Measurements from ENCODE around the gene DAPK2.
A peak's percentile ranks its signal among the peaks of the same experiment; 100 is the strongest.

The DAPK2 gene

DNA sequence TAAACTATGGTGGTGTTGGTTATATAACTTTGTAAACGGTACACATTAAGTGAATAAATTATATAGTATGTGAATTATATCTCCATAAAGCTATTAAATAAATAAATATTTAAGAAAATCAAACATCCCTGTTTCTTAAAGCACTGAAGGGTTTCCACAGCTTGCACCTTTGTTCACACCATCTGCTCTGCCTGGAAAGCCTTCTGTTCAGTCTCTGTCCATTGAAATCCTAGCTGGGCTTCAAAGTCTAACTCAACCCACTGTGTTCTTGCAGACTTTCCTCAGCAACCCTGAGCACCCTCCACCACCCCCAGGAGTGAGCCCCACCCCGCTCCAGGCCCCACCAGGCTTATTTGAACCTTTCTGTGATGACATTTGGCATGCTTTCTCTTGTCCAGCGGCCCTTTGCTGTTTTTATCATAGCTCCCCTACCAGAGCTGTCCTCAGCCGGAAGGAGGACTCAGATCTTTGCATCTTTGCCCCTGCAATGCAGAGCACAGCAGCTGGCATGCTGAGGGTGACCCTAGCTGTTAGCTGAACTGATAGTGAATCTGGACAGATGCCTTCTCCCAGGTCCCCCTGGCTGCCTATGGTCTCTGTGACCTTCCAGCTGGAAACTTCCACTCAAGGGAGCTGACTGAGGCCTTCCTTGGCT, 105.2 kb downstream of the DAPK2 start:
- no peak for DNase-seq

DNA sequence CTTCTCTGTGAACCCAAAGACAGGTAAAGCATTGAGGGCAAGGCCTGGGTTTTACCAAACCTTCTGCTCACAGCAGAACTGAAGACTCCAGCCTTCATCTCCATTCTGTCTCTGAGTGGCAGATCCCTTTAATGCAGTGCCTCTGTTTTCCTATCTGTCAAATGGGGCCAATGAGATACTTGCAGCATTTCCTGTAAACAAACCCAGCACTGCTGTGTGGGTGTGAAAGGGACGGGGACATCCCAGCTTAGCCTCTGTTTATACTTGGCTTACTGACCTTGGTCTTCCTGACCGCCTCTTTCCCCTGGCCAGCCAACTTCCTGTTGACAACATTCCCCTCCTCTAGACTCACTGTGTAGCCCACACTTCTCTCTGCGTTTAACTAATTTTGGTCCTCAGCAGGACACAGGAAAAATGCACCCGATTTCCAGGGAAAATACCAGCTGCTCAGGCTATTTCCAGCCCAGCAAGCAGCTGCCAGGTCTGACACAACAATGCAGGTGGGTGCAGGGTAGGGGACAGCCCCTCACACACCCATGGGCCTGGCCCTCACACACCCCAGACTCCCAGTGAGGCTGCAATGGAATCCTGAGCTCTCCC, 106.7 kb downstream of the DAPK2 start:
- no peak for DNase-seq

DNA sequence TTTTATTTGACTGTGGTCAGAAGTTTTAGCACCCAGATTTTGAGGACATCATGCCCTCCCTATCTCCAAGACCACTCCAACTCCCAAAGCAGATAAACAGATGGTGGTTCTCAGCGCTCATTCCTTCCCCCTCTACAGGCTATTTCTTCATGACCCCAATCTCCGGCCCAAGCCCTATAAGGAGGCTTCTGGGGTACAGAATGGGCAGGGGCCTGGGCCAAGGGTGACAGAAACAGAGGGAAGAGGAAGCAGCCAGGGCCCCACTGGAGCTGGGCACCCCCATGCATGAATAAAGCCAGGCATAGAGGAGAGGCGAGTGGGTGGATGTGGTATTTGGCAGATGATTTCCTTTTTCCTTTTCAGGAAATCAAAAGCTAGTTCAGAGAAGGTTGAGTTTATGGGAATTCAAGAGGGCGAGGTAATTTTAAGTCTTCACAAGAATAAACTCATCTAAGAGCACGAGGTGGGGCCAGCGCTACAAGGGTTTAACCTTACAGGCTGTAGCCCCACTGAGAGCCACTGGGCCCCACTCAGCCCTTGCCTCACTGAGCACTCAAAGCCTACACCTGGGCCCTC, 107.7 kb downstream of the DAPK2 start:
- DNase-seq: no peak

DNA sequence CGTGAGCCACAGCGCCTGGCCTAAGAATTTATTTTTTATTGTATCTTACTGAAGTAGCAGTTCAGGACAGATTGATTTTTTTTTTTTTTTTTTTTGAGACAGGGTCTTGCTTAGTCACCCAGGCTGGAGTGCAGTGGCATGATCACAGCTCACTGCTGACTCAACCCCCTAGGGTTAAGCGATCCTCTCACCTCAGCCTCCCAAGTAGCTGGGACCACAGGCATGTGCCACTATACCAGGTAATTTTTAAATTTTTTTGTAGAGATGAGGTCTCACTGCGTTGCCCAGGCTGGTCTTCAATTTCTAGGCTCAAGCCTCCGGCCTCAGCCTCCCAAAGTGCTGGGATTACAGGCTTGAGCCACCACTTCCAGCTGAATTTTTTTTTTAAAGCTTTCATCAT, 112.8 kb downstream of the DAPK2 start:
- no peak for DNase-seq

DNA sequence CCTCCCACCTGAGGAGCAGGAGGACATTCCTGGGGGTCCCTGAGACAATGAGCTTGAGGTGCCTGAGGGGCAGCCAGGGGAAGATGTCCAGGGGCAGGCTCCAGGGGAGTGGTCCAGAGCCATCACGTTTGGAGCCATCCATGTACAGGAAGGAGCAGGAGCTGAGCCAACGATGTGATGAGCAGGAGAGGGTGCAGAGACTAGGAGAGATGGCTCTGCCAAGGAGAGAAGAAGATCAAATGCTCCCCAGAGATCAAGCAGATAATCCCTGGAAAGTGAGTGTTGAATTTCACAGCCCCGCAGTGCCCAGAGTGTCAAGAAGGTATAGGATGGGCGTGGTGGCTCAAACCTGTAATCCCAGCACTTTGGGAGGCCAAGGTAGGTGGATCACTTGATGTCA, 114.7 kb downstream of the DAPK2 start:
- no peak for DNase-seq

DNA sequence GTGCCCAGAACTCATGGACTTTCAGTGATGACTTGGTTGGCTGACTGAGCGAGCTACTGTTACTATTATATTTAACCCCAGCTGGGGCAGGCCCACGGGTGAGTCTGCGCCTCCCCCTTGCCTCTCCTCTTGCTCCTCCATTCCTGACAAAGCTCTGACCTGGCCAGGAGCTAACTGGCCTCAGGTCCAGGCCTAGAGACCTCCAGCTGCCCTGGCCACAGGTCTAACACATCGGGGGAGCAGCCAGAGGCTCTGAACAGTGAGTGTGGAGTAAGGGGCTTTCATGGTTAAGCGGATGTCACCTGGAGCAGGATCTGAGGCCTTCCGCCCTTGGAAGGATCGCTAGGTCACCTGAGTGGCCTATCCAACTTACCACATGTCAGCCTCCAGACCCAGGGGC, 116.3 kb downstream of the DAPK2 start:
- no peak for DNase-seq

DNA sequence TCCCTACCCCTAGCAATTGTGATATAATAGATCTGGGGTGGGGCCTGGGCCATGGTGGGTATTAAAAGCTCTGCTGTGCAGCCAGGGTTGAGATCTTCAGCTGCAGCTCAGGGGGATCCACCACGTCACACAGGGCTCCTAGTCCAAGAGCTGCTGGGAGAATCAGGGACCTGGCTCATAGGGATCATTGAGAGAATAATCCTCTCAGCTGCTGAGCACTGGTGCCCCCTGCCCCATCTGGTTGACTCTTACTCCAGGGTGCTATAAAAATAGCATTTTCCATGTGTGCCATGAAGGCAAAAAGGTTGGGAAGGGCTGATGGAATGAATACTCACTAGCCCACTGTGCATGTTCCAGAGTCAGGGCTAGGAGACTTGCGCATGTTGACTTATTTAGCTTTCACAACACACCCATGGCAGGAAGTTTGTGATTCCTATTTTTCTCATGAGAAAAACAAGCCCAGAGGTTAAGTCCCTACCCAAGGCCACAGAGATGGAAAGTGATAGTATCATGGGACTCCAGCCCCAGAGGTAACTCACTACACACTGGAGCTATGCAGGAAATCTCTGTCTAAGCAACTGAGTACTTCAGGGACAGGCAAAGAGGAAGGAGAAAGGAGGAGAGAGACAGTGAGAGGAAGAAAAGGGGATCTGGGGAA, 118.0 kb downstream of the DAPK2 start:
- DNase-seq: no peak

DNA sequence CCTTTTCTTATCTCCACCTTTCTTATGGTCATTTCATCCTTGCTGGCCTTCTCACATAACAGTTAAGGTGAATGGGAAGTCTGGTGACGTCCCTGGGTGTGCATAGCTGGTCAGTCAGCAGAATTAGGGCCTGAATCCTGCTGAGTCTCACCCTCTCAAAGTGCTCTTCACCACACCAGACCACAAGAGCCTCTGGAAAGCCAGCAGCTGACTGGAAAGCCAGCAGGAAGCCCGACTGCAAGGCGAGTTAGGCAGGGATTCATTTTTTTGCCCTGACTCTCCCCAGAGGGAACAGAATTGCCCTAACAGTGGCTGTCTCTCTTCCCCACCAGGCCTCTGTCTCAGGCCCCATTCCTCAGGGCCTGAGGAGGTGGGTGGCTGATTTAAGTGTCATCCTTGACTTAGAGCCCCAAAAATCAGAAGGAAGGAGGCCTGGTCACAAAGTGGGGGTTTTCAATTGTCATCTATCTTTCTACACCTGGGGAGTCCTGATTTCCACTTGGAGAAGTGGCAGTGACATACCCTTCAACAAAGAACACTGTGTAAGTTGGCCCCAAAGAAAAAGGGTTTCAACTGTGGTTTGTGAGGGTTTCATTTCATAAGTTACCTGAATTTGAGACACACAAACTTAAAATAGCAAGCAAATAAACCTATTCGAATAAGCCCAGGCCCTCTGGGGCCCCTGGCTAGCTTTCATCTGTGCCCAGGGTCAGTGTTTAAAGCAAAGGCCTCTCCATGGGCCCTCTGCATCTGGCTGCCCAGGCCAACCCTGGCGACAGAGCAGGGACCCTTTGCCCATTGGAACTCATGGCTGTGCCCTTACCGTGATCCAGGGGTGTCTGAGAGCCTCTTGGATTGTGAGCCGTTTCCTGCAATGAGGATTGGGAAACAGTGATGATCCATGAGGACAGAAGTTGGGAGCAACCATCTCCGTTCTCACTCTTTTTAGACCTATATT, 122.0 kb downstream of the DAPK2 start:
- DNase-seq: no peak

DNA sequence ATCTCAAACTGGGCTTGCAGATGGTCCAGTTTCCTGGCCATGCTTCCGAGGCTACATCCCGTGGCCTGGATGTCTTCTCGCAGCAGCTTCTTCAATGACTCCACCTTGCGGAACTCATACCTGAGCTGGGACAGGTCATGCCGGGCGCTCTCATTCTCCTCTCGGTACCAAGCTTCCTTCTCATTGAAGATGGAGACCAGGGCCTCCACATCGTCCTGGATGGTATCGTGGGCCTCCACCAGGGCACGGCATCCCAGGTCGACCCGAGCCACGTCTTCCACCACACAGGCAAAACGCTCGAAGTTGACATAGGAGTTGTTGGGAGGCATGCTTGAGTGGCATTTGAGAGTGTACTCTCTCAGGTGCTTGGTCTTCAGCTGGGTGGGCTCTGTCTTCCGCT, 123.4 kb downstream of the DAPK2 start:
- DNase-seq: no peak

DNA sequence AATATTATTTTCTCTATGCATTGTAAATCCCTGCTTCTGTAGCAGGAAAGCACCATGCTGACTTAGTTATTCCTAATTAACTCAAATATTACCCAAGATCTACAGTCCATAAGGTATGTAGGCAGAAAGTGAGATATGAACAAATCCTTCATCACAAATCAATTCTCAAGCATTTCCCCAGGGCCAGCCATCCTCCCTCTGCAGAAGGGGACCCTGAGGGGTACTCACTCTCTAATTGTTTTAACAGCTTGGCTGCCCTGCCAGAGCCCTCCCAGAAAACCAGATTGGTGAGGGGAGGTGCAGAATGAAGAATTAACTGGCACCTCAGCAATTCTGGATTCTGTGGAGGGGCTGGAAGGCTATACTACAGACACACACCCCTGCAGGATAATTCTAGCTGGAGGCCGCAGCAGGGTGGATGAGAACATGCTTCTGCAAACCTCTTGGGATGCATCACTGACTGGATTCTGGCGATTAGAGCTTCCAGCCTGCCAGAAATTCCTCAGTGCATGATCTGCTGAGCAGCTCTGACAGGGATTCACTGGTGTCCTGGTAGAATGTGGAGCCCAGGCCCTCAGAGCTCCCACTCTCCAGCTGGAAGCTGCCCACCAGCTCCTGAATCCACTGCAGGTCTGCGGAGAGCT, 123.9 kb downstream of the DAPK2 start:
- DNase-seq: no peak

DNA sequence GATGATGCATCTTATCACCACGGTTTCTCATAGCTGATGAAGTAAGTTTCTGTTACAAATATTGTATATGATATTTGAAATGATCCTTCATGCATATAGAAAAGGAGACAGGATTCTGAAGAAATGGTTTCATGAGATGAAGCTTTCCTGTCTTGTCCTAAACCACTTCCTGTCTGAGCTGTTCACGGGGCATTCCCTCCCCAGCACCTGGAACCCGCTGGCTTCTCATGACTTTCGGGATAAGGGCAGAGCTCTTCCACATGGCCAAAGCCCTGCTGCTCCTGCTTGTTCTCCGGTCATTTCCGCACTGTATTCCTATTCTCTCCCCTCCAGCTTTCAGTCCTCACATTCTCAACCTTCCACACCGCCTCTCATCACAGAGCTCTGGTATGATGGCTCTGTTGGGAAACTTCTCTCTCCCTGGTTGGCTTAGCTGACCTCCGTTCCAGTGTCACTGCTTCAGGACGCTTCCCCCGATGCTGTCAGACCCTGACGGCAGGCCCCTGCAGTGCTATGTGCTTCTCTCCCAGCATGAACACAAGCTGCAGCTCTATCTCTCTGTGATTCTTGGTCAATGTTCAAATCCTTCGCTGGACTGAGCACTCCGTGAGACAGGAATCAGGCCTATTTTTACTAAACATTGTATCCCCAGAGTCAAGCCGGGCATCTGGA, 125.6 kb downstream of the DAPK2 start:
- DNase-seq: no peak

DNA sequence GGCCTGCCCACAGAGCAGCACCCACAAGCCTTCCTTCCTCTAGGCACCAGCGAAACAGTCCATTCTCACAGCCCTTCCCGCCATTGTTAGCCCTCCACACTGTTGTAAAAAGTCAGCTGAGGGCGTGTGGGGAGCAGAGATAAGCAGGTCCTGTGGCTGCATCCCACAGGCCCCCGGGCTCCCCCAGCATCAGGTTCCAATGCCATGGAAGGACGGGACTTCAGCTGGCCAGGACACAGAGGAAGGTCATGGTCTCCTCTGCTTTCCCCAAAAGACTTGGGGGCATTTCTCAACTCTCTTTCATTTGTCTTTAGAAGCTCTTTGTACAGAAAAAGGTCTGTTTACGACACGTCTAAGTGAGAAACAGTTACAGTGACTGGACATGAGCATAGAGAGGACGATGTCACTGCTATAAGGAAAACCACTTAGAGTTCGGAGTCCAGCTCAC, 127.4 kb downstream of the DAPK2 start:
- DNase-seq: no peak

DNA sequence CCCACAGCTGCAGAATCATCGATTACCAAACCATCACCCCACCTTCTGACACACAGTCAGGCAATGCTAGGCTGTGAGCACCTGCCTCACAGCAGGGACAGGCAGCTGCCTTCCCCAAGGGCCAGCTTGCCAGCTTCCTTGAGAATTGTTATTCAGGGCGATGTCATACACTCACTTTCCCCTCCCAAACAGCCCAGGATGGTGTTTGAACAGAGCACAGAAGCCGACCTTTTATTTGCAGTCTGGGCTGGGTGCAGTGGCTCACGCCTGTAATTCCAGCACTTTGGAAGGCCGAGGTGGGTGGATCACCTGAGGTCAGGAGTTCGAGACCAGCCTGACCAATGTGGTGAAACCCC, 128.0 kb downstream of the DAPK2 start:
- peak; percentile 81 for DNase-seq

DNA sequence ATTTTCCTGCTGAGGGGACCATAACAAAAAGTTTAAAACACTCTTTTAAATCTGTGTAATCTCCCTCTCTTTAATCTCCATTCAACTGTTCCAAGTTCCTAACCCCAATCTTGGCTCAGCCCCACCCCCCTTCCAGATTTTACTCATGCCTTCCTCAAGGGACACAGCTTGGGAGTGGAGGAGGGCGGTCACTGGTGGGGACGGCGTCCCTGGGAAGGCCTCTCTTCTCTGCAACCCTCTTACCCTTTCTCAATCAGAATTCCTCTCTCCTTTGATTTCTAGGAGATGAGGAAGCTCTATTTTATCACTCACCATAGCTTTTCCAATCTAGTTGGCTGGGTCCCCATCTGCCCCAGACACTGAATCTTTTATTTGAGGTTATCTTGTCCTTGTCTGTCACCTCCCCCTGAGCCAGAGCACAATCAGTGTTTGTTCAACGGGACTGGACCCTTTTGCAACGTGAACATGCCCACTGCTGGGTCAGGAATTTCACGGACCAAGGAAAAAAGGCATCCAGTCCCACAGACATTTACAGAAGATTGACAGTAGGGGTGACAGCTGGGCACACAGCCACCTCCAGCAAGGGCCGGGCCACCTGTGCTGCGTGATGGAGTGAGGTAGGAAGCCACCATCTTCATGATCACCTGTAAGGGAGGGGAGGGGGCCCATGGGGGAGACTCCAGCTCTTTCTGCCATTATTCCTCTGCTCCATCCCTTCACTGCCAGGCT, 128.5 kb downstream of the DAPK2 start:
- DNase-seq: no peak

DNA sequence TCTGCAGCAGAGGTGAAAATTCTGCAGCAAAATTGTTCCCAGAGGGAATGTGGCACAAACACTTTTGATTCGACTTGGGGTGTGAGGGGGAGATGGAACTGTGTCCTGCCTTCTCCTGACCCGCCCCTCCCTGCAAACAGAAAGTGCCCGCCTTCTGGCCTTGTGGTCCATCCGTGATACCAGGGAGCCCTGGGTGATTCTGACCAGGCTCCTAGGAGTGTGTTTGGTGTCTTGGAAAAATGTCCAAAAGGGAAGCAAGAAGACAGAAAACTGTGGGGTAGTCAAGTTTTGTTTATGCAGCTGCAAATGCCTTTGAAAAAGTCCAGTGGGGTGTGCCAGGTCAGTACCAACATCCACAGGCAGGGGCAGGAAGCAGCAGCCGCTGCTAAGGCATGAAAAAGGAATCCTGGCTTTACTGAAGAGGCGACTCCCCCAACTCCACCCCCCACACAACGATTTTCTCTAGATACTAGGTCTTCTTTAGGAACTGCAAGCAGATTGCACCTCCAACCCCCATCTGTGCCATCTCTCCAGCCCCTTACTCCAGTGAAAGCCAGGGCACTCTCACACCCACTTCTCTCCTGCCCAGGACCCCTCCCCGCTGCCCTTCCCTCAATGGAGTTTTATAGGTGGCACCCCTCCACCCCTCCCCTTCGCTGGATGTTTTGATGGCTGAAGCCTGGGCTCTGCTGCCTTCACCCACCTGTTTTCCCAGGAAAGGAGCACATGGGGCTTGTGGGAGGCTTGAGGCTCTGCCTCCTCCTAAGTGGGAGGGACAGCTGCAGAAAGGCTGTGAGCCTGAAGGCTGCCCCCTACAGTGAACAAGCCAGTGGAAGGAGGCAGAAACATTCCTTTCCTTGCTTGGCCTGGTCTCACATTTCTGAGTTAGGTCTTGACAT, 130.2 kb downstream of the DAPK2 start:
- DNase-seq: peak; percentile 30

DNA sequence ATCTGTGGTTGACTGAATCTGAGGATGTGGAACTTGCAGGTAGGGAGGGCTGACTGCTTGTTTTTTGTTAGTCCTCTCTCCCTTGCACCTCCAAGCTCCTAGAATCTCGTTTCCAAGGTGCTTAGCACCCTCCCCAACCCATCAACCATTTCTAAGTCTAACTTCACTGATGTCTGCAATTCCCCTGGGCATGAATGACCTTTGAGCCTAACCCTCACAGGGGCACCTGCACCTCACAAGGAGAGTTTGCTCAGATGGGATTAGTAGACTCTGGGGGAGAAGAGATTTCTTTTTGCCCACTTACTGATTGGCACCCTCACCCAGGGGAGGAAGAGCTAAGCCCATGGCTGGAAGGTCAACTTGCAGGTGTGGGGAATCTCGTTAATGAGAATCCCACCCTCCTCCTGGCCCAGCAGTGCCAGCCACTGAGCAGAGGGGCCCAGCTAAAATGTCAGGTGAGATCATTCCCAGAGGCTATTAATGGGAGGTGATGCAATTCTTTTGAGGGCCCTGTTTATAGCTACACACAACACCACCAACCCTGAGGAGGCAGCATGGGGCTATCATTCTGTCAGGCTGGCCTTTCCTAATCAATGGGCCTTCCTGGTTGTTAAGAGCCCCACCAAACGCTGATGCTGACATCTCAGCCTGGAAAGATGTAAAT, 130.9 kb downstream of the DAPK2 start:
- no peak for DNase-seq

DNA sequence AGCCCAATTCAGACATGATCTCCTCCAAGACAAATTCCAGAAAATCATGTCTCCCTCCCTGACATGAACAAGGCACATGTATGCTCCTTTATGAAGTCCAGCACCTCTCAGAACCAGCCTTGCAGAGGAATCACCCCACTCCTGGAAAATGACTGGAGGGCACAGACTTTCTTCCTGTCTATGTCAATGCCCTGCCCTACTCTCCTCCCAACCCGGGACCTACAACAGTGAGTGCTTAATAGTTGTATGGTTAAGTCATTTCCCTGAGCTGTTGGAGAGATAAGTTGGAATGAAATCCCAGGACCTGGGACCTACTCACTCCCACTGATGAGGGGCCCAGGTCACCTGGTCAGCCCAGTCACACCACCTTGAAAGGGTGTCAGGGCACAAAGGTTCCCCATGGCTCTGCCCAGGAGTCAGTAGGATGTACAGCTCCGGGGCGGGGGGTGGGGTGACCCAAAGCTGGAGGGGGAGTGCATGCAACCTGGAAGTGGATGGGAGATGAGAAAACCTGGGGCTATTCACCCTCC, 132.4 kb downstream of the DAPK2 start:
- DNase-seq: no peak

DNA sequence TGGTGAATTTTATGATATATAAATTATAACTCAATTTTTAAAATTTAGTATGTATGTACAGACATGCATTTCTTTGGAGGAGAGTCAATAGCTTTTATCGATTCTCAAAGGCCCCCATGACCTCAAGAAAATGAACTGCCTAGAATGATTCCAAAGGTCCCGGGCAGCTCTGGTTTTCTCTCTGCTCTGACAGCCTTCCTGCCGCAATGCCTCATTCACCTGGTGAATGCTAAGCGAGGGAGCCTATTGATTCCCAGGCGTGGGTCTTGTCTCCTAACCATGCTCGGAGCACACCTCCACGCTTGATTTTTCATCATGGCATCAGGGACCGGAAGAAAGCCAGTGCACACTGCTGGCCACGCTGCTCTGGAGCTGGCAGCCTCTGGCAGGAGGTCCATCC, 132.9 kb downstream of the DAPK2 start:
- DNase-seq: no peak

DNA sequence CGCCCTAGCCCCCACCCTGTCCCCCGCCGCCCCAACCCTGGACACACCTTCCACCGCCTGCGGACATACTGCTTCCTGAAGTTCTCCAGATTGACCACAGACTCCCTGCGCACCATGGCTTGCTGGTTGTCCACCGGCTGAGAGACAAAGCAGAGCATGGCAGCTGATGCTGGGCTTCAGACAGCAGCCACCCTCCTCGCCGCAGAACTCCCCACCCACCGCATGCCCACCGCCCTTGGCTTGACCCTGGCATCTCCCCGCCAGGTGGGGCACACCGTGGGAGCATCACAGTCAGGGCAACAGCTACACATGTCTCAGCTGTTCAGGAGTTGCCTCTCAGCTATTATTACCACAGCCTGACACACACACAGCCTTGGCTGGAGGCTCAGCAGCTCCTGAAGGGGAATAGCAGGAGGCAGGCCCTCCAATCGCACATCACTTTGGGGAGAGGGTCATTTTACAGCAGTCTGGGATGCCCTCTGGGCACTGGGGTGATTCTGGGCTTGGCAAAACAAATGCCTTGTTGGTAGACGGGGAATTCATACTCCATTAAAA, 134.1 kb downstream of the DAPK2 start:
- no peak for DNase-seq

All from COR-L47 (cell line).